ENCODE measurements around the gene MYBL2.

The MYBL2 gene

DNA sequence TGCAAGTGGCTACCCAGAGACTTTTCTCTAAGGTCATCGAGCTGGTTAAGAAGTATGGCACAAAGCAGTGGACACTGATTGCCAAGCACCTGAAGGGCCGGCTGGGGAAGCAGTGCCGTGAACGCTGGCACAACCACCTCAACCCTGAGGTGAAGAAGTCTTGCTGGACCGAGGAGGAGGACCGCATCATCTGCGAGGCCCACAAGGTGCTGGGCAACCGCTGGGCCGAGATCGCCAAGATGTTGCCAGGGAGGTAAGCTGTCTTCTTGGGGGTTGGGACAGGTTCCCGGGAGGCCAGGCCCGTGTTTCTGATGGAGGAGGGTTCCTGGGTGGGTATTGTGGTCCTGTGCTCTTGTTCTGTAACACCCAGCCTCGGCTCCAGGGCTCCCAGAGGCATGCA is 19.9 kb downstream of the MYBL2 start:
- no peak for DNase-seq

DNA sequence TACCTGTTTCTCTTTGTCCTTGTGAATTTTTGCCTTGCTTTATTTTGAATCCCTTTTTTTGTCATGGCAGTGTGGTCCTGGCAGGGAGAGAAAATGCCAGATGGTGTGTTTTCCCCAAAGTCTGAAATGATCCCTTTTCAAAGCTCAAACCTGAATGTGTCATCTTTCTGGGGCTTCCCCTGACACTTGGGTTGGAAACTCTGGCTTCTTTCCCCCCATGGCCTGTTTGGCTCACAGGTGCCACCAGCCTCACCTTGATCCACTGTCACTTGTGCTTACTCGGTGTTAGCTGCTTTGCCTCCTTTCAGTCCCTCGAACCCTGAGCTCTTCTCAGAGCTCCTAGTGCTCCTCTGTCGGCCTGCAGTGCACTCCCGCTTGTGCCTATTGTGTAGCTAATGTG is 22.3 kb downstream of the MYBL2 start:
- no peak for DNase-seq

DNA sequence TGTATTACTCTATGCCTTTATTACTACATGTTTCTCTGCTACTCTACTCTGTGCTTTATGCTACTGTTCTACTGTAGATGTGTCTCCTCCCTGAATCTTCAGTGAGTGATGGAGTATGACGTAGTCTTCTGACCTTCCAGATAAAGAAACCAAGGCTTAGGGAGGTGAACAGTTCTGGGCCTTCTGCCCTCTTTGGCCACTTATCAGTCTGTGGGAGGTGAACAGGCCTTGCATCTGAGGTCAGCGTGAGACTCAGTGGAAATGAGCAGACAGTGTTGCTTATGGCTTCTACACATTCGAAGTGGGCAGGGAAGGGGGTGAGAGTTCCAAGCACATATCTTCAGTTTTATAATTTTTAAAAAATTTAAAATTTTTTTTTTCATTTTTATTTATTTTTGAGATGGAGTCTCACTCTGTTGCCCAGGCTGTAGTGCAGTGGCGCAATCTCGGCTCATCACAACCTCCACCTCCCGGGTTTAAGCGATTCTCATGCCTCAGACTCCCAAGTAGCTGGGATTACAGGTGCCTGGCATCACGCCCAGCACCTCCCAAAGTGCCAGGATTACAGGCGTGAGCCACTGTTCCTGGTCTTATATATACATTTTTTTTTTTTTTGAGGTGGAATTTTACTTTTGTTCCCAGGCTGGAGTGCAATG is 24.2 kb downstream of the MYBL2 start:
- no peak for DNase-seq

DNA sequence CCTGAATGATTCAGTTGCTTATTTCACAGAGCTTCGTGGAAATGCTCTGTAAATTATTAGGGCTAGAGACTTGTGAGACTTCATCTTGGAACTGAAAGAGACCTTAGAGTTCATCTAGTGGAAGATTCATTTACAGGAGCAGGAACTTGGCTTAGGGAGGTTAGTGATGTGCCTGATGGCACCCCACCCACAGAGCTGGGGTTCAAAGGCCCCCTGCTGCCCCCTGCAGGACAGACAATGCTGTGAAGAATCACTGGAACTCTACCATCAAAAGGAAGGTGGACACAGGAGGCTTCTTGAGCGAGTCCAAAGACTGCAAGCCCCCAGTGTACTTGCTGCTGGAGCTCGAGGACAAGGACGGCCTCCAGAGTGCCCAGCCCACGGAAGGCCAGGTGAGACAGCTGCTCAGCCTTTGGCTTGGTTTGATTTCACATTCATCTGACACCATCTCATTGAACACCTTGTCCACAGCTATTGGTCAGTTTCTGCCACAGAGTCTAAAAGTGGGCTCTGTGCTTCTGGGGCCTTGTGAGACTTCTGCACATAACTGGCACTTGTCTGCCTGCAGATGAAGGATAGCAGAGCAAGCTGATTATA is 25.1 kb downstream of the MYBL2 start:
- DNase-seq: peak; percentile 66

- no peak for DNase-seq
Measured at GRCh38 chr20:43694763-43695162, 27.8 kb downstream of the MYBL2 start.

DNA sequence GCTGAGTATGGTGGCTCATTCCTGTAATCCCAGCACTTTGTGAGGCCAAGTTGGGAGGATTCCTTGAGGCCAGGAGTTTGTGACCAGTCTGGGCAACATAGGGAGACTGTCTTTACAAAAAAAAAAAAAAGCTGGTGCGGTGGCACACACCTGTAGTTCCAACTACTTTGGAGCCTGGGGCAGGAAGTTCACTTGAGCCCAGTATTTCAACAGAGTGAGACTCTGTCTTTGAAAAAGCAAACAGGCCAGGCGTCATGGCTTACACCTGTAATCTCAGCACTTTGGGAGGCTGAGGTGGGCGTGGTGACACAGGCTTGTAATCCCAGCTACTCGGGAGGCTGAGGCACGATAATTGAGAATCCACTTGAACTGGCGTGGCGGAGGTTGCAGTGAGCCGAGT is 28.7 kb downstream of the MYBL2 start:
- DNase-seq: no peak

DNA sequence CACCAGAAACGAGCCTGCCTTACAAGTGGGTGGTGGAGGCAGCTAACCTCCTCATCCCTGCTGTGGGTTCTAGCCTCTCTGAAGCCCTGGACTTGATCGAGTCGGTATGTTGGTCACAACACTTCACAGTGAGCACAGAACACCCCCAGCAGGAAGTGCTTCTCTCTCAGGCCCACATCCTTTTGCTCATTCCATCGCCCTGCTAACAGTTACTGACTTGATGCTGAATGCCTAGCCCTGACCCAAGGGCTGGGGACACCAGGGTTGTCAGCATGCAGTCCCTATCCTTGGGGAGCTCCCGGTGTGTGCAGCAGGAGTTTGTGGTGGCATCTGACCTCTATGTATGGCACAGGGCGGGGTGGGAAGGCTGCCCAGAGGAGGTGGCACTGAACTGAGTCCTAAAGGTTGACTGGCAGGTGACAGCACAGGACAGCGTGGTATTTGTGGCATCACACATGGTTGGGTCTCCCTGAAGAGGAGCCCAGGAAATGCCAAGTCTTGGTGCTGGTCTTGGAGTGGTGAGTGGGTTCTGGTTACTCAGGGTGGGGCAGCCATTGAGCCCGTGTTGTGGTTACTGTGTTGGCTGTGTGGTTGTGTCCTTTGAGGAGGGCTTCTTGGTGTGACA is 33.1 kb downstream of the MYBL2 start:
- DNase-seq: no peak

DNA sequence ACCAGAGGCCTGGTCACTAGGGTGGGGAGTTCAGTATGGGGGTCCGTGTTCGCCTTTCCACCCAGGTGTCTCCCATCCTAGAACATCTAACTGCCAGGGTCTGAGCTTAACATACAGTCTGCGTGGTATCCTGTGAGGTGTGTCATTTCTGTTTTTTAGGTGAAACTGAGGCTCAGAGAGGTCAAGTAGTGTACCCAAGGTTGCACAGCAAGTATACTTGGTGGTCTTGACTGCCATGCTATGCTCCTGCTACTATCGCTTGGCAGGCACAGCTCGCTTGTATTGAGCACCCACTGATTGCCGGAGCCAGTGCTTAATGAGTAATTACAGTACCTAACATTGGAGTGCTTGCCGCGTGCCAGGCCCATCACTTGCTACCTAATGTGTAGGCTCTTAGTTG is 33.7 kb downstream of the MYBL2 start:
- no peak for DNase-seq

GRCh38 chr20:43702502-43702901 is 35.6 kb downstream of the MYBL2 start:
- no peak for DNase-seq

DNA sequence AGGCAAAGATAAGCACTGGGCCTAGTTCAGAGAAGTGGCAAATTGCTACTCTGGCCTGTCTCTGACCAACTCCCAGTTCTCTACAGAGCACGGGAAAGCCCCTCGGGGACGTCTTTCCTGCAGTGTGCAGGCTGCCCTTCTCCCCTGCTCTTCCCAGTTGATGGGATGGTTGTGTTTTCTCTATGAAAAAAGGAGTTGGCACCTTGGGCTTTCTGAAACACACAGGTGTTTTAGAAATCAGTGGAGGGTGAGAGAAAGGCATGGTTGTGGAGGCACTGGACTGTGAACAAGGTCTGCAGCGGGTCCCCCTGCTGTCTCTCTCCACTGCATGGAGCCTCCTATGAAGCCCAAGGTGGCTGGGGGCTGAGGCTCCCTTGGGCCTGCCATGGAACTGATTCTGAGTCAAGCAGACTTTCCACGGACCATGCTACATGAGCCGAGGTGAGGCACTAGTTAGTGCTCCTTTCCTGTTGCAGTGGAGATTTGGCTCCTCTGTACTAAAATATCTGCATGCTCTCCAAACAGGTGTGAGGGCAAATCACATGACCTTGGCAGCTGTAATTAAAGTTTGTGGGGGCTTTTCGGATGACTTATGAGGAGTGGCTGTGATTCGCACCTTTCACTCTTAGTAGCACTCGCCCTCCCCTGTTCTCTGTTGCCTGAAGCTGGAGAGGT is 43.6 kb downstream of the MYBL2 start:
- no peak for DNase-seq

DNA sequence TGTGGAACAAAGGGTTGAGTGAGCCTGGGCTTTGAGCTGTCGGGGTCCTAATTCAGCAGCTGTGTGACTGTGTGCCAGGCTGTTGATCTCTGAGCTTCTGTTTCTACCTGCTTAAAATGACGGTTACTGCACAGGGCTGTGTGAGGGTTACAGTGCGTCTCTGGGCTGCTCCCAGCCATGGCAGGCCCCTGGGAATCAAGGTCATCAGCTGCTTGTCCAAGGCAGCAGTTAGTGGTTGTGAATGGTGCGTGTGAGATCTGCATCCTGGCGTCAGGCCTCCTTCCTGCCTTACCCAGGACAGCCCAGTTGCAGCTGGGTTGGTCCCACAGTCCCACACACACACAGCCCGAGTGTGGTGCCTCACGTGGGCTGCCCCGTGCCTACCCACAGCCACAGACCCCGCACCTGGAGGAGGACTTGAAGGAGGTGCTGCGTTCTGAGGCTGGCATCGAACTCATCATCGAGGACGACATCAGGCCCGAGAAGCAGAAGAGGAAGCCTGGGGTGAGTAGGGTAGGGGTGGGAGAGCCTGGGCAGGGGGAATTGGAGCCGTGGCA is 44.3 kb downstream of the MYBL2 start:
- DNase-seq: no peak

GRCh38 chr20:43715044-43715443 is 48.1 kb downstream of the MYBL2 start:
- DNase-seq: no peak

DNA sequence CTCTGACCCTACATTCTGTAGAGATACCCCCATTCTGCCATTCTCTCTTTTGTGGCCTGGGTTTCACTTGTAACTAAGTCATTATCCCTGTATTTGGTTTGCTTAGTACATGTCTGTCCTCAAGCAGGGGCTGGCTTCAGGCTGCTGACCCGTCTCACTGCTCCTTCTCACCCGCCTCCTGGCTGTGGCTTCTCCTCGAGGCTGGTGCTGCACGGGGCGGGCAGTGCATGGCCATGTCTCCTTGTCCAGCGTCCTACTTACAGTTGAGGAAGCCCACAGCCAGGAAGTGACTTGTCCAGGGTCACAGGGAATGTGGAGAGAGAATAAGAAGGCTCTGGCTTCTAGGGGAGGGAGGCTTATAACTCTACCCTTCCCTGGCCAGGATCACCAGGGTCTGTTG is 48.6 kb downstream of the MYBL2 start:
- no peak for DNase-seq

GRCh38 chr20:43716123-43716522 is 49.2 kb downstream of the MYBL2 start:
- no peak for DNase-seq

- DNase-seq: no peak
Measured at GRCh38 chr20:43716757-43717615, 50.1 kb downstream of the MYBL2 start.

DNA sequence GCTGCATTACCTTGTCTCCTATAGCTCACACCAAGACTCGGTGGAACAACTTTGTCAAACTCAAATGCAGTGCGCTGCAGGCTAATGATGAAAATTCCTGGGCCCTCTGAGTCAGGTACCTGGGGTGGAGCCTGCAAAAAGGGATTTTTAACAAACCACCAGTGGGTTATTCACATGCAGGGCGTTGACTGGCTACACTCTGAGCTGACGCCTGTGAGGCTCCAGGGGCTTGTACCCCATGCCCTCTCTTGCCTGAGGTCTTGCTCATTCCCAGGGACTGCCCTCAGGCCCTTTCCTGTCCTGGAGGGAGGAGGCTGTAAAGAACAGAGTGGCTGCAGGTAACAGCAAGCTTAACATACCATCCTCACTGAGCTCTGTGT is 50.7 kb downstream of the MYBL2 start:
- no peak for DNase-seq

DNA sequence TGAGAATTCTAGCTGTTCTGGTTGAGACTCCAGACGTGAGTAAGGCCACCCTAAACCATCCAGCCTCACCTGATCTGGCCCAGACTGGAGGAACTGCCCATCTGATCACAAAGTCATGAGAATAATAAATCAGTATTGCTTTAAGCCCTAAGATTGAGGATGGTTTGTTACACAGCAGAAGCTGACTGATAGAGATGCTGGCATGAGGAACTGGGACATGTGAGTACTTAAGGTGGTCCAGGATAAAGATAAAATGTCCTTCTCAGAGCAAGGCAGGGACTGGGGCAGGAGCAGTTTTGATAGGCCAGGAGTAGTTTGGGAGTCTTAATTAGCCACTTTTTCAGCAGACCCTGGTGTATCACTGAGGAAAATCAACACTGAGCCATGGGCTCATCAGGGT is 53.1 kb downstream of the MYBL2 start:
- DNase-seq: no peak

- no peak for DNase-seq
Measured at GRCh38 chr20:43721097-43721428, 54.1 kb downstream of the MYBL2 start.

- no peak for DNase-seq
Measured at GRCh38 chr20:43721429-43722152, 54.7 kb downstream of the MYBL2 start.

GRCh38 chr20:43722153-43722505 is 55.2 kb downstream of the MYBL2 start:
- no peak for DNase-seq

GRCh38 chr20:43723186-43723585 is 56.3 kb downstream of the MYBL2 start:
- no peak for DNase-seq

DNA sequence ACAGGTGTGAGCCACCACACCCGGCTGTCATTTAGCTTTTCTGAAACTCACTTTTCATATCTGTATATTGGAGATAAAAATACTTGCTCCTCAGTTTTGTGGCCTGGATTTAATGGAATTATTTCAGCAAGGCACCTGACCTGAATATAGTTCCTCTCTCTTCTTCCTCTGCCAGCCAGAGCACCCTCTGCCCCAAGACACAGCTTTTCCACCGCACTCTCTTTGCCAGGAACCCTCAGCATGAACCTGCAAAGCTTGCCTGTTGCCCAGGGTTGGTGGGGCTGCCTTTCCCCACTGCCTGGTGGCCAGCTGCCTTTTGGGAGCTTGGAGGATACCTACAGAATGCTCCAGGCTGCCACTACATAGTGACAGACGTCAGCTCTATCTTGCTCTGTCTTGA is 56.8 kb downstream of the MYBL2 start:
- no peak for DNase-seq

Measured in suppressor macrophage treated with lipopolysaccharide for 4 hours (primary cell).